Tibial nerve (tissue), 4 donors: ENCODE data around the gene MAN1A1. TPM values are rescaled to one million over a fixed set of nuclear protein-coding genes. Genes with fewer than 3 reads are reported as not detected.

ENCODE experiments used
- DNase-seq, 2 donors: peaks; one replicate each; pipeline ENCODE4 v3.0.0-alpha.2; 2019; ENCODE audit warnings: low spot score in 2 of 2
- H3K27ac ChIP-seq, 4 donors: fragments of 200-600 bp; sonication (generic) in 3 of 4; one replicate each; pipeline ENCODE4 v1.5.1; 2017 to 2019; ENCODE audit warnings: mild to moderate bottlenecking in 1 of 4
- H3K27me3 ChIP-seq, 2 donors: fragments of 200-600 bp; sonication (generic) in 1 of 2; one replicate each; pipeline versions ENCODE4 v1.5.1 to v1.6.0; 2017 to 2019
- H3K36me3 ChIP-seq, 3 donors: fragments of 200-600 bp; sonication (generic); one replicate each; pipeline ENCODE4 v1.5.1; 2018 to 2019
- H3K4me1 ChIP-seq, 4 donors: fragments of 200-600 bp; sonication (generic) in 3 of 4; one replicate each; pipeline ENCODE4 v1.5.1; 2017 to 2019
- H3K4me3 ChIP-seq, 4 donors: fragments of 200-600 bp; sonication (generic) in 3 of 4; one replicate each; pipeline ENCODE4 v1.5.1; 2017 to 2019; ENCODE audit warnings: mild to moderate bottlenecking in 1 of 4, moderate library complexity in 1 of 4
- H3K9me3 ChIP-seq, 4 donors: fragments of 200-600 bp; sonication (generic) in 3 of 4; one replicate each; pipeline ENCODE4 v1.5.1; 2017 to 2019
- EP300 ChIP-seq, 2 donors: sonication (generic); formaldehyde crosslinking; IDR thresholded peaks; one replicate each; pipeline ENCODE4 v1.6.1; 2017; ENCODE audit warnings: antibody characterized with exemption in 2 of 2, mild to moderate bottlenecking in 1 of 2
- POLR2A ChIP-seq, 2 donors: fragments of 450-650 bp; IDR thresholded peaks; one replicate each; pipeline ENCODE4 v1.6.1; 2017; ENCODE audit warnings: antibody characterized with exemption in 2 of 2, mild to moderate bottlenecking in 2 of 2, moderate library complexity in 2 of 2
- WGBS, 2 donors: methylation state at CpG; one replicate each; pipeline ENCODE4 v1.1.5; 2018; 5-methylcytosine and 5-hydroxymethylcytosine counted together
- total RNA-seq, 4 donors: library from RNA; depleted of rRNA; stranded (reverse); fragments of >200 nt; gene quantifications; one replicate each; pipeline ENCODE4 v1.1.0, GENCODE V29; 2016
- TF ChIP-seq, protein P1 (sequence below), 5 experiments: fragments of 200-600 bp in 3 of 5; fragments of 450-650 bp in 2 of 5; sonication (generic) in 3 of 5; IDR thresholded peaks; one replicate each; pipeline ENCODE4 v1.5.1; 2016 to 2019; ENCODE audit warnings: antibody characterized with exemption in 5 of 5, mild to moderate bottlenecking in 3 of 5, moderate library complexity in 2 of 5

Gene MAN1A1
- total RNA-seq, 4 donors from 2014 or later = 118 to 287 (median 154) TPM

DNA sequence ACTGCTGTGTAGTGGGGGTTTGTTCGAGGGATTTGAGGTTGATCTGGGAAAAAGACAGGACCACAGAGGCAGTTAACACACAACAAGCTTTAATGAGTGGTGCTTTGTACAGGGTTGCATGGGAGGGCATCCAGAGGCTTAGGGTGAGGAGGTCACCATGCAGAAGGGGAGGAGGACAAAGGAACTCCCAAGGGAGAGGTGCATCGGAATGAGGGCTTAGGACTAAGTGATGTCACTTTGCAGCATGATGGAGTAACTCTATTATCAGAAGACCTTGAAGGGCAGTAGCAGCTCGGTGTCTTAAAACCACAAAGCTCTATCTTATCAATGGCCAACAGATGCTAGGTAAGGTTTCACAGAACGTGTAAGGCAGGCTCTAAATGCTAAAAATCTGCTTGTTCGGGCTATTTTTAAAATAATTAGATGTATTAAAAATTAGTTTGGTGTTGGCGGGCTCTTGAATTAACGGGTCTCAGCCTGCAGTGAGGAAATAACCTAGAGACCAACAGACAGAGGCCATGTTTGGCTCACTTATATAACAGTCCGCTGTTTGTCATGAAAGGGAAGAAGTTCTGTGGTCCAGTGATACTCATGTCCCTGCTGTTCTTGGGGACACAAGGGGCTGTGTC, 37.9 kb downstream of the MAN1A1 start:
- H3K4me3 ChIP-seq = no peak overlapping the region
- no peaks in the 10 kb centered on the region for H3K9me3 ChIP-seq
- no peak for DNase-seq
- H3K27me3 ChIP-seq = no peaks in the 10 kb centered on the region
- H3K36me3 ChIP-seq = peaks cover 0 to 1% (median 0%) of the 10 kb centered on the region in 3 donors
- 81 to 84% methylated on average over 8 of the region's 8 CpGs for WGBS, 2 donors
- H3K4me1 ChIP-seq = peaks cover 0 to 51% (median 13%) of the 10 kb centered on the region in 4 donors
- no peak for TF ChIP-seq EP300 (IDR thresholded peaks at IDR 0.05)
- TF ChIP-seq, protein P1, sequence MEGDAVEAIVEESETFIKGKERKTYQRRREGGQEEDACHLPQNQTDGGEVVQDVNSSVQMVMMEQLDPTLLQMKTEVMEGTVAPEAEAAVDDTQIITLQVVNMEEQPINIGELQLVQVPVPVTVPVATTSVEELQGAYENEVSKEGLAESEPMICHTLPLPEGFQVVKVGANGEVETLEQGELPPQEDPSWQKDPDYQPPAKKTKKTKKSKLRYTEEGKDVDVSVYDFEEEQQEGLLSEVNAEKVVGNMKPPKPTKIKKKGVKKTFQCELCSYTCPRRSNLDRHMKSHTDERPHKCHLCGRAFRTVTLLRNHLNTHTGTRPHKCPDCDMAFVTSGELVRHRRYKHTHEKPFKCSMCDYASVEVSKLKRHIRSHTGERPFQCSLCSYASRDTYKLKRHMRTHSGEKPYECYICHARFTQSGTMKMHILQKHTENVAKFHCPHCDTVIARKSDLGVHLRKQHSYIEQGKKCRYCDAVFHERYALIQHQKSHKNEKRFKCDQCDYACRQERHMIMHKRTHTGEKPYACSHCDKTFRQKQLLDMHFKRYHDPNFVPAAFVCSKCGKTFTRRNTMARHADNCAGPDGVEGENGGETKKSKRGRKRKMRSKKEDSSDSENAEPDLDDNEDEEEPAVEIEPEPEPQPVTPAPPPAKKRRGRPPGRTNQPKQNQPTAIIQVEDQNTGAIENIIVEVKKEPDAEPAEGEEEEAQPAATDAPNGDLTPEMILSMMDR (IDR thresholded peaks at IDR 0.05) = no peak
- no peak for TF ChIP-seq POLR2A (IDR thresholded peaks at IDR 0.05)
- no peak overlapping the region for H3K27ac ChIP-seq

DNA sequence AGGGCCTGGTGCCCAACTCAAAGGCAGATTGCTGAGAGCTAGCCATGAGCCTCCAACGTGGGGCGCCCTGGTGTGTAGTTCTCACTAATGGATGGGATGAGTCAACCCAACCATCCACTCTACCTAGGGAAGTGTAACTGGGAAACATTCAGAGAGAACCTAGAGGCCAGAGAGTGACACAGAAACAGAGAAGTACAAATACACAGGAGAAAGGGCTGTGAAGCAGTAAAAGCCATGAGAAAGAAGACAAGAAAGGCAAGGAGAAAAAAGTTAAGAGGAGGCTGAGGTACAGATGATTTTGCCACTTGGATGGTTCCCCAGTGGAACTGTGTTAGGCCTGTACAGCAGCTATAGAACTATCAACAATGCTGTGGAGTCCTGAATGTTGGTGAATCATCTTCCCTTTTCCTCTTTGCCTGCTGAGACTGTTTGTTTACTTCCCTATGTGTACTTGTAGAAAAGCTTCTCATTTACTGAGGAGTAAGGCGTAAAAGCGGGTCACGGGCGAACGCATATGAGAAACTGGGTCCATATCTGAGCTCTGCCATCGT, 39.0 kb downstream of the MAN1A1 start:
- Histone ChIP-seq H3K9me3 (no peaks in the 10 kb centered on the region), H3K4me1 (peaks cover 0 to 51% (median 13%) of the 10 kb centered on the region in 4 donors), H3K27me3 (no peaks in the 10 kb centered on the region), H3K4me3 (no peak overlapping the region), H3K36me3 (peaks cover 0 to 12% (median 0%) of the 10 kb centered on the region in 3 donors), H3K27ac (no peak overlapping the region)
- TF ChIP-seq EP300 (IDR thresholded peaks at IDR 0.05) (peak in 1 of 2 donors; percentile 11), POLR2A (IDR thresholded peaks at IDR 0.05) (no peak)
- TF ChIP-seq, protein P1 (IDR thresholded peaks at IDR 0.05) = no peak
- DNase-seq = no peak
- 84 to 85% methylated on average over 8 of the region's 8 CpGs for WGBS, 2 donors

DNA sequence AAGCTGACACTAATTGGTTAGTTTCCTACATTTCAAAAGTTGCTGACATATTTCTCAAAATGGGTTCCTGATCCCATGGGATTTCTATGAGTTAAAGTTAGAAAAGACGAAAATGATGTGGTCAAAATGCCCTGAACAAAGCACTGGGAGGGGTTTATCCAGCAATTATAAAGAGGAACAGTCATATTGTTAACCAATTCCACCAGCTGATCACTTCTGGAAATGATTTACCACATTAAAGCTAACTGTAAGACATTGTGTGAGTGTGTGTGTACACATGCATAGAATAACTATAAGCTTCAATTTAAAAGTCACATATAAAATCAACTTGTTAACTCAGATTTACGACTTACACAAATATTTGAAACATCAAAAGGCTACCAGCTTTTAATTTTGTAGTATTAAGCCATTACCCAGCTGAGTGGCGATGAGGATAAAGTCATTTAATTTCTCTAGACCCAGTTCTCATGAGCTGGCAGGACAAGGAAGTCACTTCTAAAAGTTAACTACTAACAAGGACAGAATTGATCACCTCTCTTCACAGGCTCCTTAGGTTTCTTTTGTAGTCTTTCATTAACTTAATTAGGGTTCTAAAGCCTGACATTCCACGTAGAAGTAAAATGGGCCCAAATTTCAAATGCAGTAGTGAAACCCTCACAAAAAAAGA, 40.4 kb downstream of the MAN1A1 start:
- H3K4me1 ChIP-seq = peaks cover 0 to 37% (median 13%) of the 10 kb centered on the region in 4 donors
- TF ChIP-seq POLR2A (IDR thresholded peaks at IDR 0.05) (no peak), EP300 (IDR thresholded peaks at IDR 0.05) (no peak)
- TF ChIP-seq, protein P1 (IDR thresholded peaks at IDR 0.05) = no peak
- H3K27ac ChIP-seq = no peak overlapping the region
- no peaks in the 10 kb centered on the region for H3K27me3 ChIP-seq
- H3K36me3 ChIP-seq = peaks cover 0 to 16% (median 0%) of the 10 kb centered on the region in 3 donors
- 71 to 73% methylated on average over 4 of the region's 4 CpGs for WGBS, 2 donors
- no peak overlapping the region for H3K4me3 ChIP-seq
- no peak for DNase-seq
- H3K9me3 ChIP-seq = no peaks in the 10 kb centered on the region

DNA sequence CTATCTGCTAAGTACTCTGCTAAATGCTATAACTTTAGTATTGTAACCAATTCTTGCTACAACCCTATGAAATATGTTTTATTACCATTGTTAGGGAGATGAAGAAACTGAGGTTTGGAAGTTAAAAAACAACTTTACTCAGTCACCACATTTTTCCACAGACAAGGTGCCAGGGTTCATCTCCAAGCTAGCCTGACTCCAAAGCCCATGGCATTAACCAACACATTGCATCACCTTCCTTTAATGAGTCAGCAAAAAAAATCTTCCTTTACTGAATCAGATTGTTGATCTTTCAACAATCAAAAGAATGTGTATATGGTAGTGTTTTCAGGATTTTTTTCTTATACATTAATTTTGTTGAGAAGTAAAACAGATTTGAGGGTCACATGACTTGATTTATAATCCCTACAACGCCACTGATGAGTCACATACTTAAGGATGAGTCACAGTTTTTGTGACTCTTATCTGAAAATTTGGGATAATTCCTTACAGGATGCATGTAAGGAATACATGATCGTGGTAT, 41.5 kb downstream of the MAN1A1 start:
- 53 to 61% methylated on average over 2 of the region's 2 CpGs for WGBS, 2 donors
- Histone ChIP-seq H3K36me3 (peaks cover 0 to 25% (median 0%) of the 10 kb centered on the region in 3 donors), H3K27ac (no peak overlapping the region), H3K4me3 (no peak overlapping the region), H3K9me3 (no peaks in the 10 kb centered on the region), H3K27me3 (no peaks in the 10 kb centered on the region), H3K4me1 (peaks cover 0 to 29% (median 8%) of the 10 kb centered on the region in 4 donors)
- peak in 1 of 2 donors; percentile 41 for TF ChIP-seq EP300 (IDR thresholded peaks at IDR 0.05)
- no peak for TF ChIP-seq POLR2A (IDR thresholded peaks at IDR 0.05)
- DNase-seq = no peak

DNA sequence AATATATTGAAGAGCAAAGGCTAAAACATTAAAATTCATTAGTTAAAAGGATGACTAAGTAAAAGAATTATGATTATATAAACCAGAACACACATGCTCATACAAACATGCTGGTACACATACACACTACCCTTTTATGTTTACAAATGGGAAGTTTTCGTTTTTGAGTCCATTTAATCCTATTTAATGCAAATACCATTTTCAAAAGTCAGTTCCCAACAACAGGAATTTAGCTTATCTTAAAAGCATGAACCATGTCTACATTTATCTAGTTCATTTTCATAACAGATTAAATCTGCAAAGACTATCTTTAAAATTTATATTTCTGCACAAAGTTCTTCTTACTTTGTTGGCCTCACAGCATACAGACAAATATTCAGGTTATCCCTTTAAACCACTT, 42.5 kb downstream of the MAN1A1 start:
- H3K4me3 ChIP-seq = no peak overlapping the region
- no peaks in the 10 kb centered on the region for H3K27me3 ChIP-seq
- 84 to 87% methylated on average over 1 of the region's 1 CpG for WGBS, 2 donors
- no peaks in the 10 kb centered on the region for H3K9me3 ChIP-seq
- peaks cover 0 to 18% (median 3%) of the 10 kb centered on the region in 4 donors for H3K4me1 ChIP-seq
- peaks cover 0 to 35% (median 0%) of the 10 kb centered on the region in 3 donors for H3K36me3 ChIP-seq
- DNase-seq = no peak
- TF ChIP-seq, protein P1 (IDR thresholded peaks at IDR 0.05) = no peak
- TF ChIP-seq EP300 (IDR thresholded peaks at IDR 0.05) (no peak), POLR2A (IDR thresholded peaks at IDR 0.05) (no peak)
- no peak overlapping the region for H3K27ac ChIP-seq
